ENCODE data around the gene CACNG3. TPM values are rescaled to one million over a fixed set of nuclear protein-coding genes. Genes with fewer than 3 reads are reported as not detected.
"Not testable (repeated sequence)": the region's sequence is repeated elsewhere in the genome, so short reads cannot be mapped to it uniquely, and the experiment has no call there.

The CACNG3 gene
- polyA plus RNA-seq, 5 donors = not detected

DNA sequence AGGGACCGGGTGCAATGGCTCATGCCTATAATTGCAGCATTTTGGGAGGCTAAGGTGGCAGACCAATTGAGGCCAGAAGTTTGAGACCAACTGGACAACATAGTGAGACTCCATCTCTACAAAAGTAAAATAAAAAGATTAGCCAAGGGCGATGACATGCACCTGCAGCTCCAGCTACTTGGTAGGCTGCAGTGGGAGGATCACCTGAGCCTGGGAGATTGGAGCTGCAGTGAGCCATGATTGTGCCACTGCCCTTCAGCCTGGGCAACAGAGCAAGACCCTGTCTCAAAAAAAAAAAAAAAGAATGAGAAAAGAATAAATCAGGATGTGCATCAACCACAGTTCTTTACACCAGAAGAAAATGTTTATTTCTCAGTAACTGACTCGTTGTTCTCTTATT, 76.0 kb downstream of the CACNG3 start:
- no peak for DNase-seq

DNA sequence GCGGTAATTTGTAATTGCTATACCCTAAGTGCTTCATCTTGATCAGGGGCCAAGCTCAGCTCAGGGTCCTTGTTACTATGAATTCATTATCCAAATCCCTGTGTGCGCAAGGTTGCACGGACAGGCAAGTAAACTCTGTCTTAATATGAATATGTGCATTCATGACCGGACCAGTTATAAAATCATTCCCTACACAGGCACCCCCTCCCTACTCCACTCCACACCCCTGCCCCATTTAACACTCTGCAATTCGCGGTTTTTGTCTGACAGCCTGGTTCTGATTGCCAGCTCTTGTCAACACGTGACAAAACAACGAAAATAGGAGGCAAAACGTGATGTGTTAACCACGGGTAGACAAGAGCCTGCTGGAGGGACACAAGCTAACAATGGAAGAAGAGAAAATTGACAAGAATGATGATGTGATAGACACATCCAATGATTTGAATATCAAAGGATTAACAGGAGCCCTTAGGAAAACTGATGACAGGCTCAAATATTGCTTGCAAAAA, 76.5 kb downstream of the CACNG3 start:
- DNase-seq = no peak

DNA sequence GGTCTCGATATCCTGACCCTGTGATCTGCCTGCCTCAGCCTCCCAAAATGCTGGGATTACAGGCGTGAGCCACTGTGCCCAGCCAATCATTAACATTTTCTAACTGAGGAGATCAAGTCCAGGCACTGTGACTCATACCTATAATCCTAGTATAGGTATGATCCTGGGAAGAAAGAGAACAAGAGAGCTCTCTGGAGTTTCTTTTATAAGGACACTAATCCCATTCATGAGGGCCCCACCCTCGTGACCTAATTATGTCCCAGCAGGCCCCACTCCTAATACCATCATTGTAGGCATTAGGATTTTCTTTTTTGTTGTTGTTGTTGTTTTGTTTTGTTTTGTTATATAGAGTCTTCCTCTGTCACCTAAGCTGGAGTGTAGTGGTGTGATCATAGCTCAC, 80.4 kb downstream of the CACNG3 start:
- DNase-seq = no peak

DNA sequence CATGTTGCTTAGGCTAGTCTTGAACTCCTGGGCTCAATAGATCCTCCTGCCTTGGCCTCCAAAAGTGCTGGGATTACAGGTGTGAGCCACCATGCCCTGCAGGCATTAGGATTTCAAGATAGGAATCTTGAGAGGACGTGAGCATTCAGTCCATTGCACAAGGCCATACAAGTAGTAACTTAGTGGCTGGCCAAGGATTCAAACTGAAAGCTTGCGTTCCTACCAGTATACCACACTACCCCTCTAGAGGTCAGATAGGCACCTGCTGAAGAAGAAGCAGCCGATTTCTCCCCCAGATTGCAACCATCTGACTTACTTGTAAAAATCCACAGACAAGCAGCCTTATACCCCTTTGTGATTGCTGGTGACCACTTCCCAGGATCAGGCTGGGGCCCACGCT, 80.9 kb downstream of the CACNG3 start:
- DNase-seq = no peak

DNA sequence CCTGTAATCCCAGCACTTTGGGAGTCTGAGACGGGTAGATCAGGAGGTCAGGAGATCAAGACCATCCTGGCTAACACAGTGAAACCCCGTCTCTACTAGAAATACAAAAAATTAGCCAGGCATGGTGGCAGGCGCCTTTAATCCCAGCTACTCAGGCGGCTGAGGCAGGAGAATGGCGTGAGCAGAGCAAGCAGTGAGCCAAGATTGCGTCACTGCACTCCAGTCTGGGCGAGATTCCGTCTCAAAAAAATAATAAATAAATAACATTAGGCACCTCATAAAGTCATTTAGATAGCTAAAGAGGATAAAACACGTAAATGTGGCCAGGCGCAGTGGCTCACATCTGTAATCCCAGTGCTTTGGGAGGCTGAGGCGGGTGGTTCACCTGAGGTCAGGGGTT, 87.7 kb downstream of the CACNG3 start:
- DNase-seq = not testable (repeated sequence)

DNA sequence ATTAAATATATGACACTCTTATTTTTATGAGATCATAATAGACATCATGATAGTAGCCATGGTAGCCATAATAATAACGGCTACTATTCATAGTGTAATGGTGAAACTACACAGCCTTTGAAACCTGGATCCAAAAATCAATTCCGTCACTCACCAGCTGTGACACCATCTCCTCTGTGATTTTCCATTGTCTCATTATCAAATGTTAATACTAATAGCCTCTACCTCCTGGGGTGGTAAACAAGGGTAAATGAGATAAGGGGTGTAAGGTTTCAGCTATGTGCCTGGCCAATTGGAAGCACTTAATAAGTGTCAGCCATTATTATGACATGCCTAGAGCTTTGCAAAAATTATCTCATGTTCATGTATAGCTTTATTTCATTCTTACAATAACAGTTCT, 88.6 kb downstream of the CACNG3 start:
- DNase-seq = no peak

DNA sequence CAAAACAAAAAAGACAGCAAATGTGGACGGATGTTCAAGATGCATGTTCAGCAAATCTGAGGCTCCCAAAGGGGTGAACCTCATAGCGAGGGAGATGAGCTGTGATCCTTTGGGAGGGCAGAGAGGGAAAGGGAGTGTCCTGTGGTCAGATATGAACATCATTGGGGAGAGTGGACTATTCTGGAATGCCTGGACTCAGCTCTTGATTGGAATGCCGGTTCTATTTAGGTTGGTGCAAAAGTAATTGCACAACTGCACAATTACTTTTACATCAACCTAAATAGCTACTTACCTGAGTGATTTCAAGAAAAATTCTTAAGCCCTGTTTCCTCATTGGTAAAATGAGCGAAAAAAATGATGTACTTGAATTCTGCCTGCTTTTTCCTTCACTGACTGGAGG, 89.6 kb downstream of the CACNG3 start:
- DNase-seq = no peak

DNA sequence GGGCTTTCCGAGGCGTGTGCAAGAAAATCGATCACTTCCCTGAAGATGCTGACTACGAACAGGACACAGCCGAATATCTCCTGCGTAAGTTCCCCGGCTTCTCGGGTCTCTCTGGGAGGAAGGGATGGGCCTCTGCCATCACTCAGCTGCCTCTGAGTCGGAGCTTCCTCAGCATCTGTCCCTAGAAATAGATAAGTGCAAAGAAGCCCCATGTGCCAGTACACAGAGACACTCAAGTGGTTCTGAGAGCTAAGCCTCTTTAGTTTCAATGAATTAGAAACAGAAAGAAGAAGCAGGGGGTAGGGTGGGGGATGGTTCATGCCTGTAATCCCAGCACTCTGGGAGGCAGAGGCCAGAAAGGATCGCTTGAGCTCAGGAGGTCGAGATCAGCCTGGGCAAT, 90.6 kb downstream of the CACNG3 start:
- DNase-seq = no peak

DNA sequence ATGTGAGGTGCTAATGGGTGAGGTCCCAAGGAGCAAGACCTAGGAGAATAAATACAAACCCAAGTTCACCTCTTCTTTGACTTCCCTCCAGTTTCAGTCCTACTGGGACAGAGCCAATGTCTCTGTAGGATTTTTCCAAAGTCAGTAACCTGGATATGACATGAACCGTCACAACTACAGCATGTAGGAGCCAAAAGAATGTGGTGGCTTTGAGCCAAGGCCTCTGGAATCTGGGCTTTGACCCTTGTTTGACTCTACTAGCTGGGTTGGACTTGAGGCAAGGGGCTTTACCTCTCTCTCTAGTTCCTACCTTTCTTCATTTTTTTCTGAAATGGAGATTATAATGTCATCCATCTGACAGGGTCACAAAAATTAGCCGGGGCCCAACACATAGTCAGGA, 91.4 kb downstream of the CACNG3 start:
- no peak for DNase-seq

DNA sequence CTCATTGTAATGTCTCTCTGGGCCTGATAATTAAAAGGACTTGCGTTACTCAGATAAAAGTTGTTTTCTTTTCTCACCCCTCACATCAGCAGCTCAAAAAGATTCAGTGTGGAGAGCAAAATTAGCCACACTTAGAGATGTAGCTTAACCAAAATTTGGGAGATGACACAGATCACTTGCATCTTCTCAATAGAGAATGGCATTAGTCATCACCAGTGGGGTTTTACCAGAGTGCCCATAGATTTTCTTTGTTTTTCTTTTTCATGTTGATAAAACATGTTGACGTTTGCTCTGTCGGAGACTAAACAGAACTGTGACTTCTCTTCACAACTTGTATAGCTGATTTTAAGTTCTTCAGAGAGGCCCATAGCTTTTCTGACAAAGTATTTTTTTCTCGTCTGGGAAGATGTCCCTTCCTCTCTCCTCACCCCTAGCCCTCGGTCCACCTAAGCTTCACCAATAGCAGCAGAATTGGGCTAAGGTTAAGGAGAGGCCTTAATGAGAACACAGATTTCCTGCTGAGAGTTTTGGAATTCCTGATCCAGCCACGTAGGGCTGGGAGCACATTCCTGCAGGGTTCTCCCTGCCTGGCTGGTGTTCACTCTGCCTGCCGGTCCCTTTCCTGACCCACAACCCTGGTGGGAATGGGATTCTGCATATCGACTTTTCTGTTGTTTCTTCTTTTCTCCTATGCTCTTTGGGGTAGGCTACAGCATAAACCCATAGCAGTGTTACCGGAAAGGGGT, 92.6 kb downstream of the CACNG3 start:
- no peak for DNase-seq

DNA sequence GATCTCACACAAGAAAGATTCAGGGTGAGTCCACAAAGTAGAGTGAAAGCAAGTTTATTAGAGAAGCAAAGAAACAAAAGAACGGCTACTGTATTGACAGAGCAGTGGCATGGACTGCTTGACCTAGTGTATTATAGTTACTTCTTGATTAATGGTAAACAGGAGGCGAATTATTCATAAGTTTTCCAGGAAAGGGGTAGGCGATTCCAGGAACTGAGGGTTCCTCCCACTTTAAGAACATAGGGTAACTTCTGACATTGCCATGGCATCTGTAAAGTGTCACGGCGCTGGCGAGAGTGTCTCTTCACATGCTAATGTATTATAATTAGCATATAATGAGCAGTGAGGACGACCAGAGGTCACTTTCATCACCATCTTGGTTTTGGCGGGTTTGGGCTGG, 93.2 kb downstream of the CACNG3 start:
- DNase-seq = no peak

DNA sequence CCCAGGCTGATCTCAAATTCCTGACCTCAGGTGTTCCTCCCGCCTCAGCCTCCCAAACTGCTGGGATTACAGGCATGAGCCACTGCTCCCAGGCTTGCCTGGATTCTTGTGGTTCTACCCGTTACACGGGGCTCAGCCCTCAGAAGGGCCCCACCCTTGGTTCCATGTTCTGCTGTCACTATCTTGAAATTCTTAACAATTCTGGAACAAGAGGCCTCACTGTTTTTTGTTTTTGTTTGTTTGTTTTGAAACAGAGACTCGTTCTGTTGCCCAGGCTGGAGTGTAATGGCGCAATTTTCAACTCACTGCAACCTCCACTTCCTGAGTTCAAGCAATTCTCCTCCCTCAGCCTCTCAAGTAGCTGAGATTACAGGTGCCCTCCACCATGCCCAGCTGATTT, 96.6 kb downstream of the CACNG3 start:
- DNase-seq = no peak

DNA sequence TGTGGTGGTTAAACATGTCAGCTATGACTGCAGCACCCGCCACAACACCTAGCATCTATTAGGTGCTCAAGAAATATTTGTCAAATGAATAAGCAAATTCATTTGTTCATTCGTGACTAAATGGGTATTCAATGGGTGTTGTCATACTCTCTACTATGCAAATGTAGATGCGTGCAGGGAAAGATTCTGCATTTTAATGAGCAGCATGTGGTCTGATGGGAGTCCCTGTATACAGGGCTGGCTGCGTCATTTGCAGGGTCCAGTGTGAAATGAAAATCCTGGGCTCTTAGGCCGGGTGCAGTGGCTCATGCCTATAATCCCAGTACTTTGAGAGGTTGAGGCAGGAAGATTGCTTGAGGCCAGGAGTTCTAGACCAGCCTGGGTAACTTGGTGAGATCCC, 97.5 kb downstream of the CACNG3 start:
- no peak for DNase-seq

DNA sequence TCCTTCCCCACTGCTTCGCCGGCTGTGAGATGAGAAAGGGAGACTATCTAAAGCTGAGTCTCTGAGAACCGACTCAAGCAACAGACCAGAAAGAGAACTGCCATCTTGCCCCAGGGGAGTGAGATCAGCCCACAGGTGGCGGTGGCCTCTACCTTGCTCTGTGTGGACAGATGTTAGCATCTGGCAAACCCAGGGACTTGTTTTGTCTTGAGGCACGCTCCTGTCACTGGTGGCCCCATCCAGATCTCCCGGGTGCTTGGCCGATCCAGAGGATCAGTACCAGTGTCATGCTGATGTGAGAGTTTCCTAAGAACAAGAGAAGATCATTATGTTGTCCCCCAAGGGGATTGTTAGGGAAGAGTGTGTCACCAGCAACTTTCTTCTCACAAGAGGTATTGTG, 101.4 kb downstream of the CACNG3 start:
- DNase-seq = no peak

DNA sequence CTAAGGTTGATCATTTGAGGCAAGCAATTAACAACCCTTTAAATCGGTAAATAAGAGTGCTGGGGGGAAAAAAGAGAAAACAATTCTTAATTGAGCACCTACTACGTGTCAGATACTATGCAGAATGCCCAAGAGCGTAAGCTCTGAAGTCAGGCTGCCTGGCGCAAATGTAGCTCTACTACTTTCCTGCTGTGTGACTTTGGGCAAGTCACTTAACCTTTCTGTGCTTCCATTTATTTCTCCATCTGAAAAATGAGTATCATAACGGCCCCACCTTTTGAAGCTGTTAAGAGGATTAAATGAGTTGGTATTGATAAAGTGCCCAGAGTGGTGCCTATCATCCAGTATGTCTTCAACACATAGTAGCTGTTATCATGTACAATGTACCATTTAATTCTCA, 102.0 kb downstream of the CACNG3 start:
- DNase-seq = no peak

DNA sequence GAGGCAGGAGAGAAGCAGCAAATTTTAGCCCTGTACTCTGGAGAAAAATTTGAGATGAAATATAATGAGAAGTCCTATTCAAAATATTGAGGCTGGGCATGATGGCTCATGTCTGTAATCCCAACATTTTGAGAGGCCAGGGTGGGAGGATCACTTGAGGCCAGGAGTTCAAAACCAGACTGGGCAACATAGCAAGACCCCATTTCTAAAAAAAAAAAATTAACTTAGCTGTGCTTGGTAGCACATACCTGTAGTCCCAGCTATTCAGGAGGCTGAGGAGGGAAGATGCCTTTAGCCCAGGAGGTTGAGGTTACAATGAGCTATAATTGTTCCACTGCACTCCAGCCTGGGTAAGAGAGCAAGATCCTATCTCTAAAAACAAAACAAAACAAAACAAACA, 103.4 kb downstream of the CACNG3 start:
- DNase-seq = no peak

DNA sequence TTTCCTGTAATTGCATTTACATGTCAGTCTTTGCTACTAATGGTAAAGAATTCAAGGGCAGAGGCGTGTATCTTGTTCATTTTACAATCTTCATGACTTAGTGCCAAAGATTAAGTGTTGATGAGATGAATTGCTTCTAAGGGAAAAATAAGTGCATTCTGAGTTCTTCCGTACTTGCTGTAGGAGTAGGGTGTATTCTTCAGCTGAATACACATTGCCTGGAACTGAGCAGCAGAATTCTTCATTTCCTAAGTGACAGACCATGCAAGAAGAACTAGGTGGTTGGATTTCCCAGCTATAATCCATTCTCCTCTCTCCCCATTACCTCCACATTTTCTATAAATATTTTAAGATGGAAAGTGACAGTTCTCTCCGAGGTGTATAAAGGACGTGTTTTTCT, 104.8 kb downstream of the CACNG3 start:
- DNase-seq = no peak

DNA sequence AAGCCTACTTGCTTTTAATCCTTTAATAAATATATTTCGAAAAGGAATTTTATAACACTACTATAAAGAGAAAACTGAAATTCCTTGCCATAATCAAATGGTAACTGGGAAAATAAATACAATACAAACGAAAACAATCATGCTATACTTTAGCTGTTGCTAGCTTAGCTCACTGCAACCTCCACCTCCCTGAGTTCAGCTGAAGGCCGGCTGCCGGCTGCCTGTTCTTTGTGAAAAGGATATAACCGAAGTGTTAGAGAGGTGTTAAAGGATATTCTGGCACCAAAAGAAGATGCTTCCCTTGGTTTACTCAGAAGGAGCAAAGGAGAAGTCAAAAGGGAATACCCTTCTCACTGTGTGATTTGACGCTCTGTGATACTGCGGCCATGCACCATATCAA, 108.5 kb downstream of the CACNG3 start:
- DNase-seq = no peak

DNA sequence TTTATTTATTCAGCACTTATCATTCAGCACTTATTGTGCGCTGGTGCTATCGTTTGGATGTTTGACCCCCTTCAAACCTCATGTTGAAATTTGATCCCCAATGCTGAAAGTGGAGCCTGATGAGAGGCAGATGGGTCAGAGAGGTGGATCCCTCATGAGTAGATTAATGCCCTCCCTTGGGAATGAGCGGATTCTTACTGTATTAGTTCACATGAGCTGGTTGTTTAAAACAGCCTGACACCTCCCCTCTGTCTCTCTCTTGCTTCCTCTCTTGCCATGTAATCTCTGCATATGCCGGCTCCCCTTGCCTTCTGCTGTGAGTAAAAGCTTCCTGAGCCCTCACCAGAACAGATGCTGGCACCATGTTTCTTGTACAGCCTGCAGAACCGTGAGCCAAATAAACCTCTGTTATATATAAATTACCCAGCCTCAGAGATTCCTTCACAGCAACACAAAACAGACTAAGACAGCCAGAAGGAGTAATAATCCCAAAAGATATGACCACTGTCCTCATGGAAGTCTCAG, 111.1 kb downstream of the CACNG3 start:
- DNase-seq = no peak

DNA sequence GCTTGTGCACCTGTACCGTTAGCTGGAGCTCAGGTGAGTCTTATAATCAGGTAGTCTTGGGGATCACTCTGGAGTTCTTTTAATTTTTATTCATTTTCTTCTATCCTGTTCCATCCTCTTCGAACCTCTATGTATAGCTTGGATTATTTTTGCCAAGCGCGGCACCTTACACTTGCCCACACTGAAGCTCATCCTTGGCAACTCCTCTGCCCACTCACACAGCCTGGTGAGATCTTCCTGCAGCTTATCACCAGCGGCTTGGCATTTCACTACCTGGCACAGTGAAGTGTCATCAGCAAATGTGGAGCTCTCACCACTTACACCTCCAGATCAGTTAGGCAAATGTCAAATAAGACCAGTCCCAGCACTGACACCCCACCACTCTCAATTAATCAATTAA, 116.7 kb downstream of the CACNG3 start:
- DNase-seq = no peak

DNA sequence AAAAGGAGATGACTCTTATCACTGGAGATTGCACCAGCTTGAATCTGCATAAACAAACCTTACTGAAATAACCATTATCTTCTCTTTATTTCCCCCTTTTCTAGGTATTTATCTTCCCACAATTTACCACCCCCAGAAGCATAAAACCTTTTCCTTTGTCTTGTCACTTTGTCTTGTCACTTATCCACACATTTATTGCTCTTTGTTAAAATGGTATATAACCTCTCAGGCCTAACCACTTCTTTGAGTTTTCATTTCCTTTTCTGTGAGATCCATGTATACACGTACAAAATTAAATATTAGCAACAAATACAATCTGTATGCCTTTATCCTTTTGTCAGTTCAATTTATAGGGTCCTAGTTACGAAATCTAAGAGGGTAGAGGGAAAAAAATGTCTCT, 122.9 kb downstream of the CACNG3 start:
- no peak for DNase-seq

DNA sequence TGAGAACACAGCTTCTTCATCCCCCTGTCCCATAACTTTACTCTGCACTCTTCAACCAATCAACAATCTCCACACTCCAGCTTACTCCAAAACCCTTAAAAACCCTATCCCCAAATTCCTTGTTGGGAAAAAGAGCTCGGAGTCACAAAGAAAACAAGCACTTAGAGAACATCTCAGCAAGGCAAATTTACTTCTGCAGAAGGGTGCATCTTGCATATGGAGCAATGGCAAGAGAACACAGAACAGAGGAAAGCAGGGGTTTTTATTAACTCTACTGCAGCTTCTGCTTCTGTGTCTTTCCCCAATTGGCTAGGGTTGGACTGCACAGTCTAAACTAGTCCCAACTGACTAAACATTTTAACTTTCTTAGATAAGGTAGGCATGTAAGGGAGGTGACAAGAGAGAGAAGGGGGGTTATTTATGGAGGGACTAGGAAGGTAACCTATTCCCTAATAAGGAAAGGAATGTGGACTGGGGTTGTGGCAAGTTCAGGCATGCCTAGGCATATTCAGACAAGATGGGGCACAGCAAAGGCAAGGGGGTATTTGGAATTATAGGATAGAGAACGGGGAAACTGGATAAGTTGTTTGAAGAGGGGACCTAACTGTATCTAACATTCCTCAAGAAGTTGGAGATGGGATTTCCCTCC, 125.5 kb downstream of the CACNG3 start:
- no peak for DNase-seq

DNA sequence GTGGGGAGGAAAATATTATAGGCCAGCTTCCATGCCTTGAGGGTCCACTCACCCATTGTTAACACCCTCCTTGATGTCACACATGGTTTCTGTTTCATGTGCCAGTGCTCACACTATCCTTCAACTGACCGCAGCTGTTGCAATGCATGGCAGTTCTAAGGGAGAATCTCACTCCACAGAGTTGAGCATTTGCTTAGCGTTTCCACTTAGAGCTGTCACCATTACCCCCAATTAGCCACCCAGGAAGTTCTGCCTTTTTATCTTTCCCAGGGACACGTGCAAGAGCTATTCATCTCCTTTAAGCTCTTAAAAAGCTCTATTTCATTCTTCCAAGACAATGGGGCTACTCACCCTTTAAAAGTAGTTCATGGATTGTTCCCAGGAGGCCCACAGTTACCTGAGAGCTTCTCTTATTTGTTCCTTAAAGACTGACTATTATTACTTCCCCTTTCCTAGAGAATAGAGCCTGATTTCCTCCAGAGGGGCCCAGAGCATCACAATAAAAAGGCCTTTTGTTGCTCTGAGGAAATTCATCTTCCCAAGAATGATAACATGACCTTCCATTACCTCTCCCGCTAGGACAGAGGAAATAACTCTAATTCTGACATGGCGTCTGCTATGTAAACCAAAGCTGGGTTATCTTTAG, 126.8 kb downstream of the CACNG3 start:
- no peak for DNase-seq

Data from right lung (tissue), 5 donors.